ENCODE measurements around the gene HNRNPH3. TPM values are rescaled to one million over a fixed set of nuclear protein-coding genes. Genes with fewer than 3 reads are reported as not detected.

HNRNPH3 gene
- total RNA-seq, 1 donor from 2014 or later = 24.1 TPM

GRCh38 chr10:68330852-68331454 lies 911 bp upstream of the HNRNPH3 start:
- DNase-seq (ENCODE audit: low read depth, low spot score) = no peak

- peak; percentile 46 for DNase-seq (ENCODE audit: low read depth, low spot score)
Observed at GRCh38 chr10:68332259-68333057, 594 bp downstream of the HNRNPH3 start, which contains the start of gene PBLD. Gene PBLD, minus strand, starts transcription at chr10:68332928. Its CDS starts 26,084 bp downstream, at chr10:68306844.

- no peak for DNase-seq (ENCODE audit: low read depth, low spot score)
Observed at GRCh38 chr10:68333058-68333395, 1.2 kb downstream of the HNRNPH3 start.

DNA sequence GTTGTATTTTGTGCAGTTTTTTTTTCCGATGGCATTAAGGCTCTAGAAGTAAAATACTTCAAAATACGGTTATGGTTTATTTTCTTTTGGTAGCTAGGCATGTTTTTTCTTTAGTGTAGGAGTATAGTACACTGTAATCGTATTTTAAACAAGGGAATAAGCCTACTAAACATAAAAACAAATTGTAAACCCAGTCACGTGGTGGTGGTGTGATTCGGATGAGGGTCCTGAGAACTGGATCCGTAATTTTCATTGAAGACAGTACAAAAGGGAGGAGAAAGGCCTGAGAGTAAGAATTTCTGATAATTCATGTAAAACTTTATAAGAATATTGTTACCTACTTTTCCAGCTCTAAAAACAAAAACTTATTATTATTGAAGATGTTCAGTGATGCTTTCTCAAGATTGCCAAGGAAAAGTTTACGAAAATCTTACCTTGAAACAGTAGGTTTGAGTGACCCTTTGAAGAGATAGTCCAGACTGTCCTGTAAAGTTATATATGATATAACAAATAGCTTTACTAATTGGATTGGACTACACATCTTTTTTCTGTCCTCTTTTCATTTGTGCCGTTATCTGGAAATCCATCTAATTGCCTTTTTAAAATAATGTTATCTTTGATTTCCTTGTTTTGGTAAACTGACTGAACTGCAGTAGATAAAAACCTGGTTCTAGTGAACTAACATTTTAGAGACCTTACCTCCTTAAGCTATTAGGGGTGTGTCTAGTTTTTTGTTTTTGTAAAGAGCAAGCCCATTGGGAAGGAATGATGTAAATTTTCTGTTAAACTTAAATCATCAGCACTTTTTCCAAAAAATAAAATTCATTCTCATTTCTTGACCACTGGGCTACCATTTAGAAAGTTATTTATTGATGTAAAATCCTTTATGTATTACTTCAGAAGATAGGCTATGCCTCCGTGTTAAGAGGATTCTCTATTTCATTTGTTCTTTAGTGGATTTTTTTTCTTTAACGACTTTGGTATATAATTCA lies 1.9 kb downstream of the HNRNPH3 start:
- no peak for DNase-seq (ENCODE audit: low read depth, low spot score)

GRCh38 chr10:68334672-68335467 lies 3.0 kb downstream of the HNRNPH3 start:
- DNase-seq (ENCODE audit: low read depth, low spot score) = no peak

GRCh38 chr10:68336754-68337351 lies 5.0 kb downstream of the HNRNPH3 start:
- no peak for DNase-seq (ENCODE audit: low read depth, low spot score)

DNA sequence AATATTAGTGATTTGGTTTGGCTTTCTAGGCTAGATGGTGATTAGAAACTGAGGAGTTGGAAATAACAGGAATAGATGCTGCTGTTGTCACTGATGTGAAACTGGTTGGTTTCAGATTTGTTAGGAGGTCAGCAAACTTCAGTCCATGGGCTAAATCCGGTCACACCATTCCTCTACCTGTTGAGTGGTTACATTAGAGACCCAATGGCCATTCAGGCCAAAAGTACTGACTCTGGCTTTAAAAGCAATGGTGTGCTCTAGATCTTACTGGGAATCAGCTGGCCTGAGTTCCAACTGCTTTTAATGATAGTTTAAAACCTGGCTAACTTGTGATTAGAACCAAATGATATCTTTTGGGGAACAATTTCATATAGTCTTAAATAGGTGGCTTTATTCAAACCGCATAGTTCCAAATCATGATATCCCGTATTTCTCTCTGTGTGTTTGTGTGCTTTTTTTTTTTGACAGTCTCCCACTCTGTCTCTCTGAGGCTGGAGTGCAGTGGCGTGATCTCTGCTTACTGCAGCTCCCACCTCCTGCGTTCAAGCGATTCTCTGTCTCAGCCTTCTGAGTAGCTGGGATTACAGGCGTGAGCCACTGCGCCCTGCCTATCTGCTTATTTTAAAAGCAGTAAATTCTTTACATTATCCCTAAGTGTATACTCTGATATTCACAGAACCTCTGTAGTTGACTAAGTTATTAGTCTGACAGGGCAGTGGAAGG lies 8.7 kb downstream of the HNRNPH3 start:
- no peak for DNase-seq (ENCODE audit: low read depth, low spot score)

GRCh38 chr10:68342909-68343516 lies 11.1 kb downstream of the HNRNPH3 start:
- no peak for DNase-seq (ENCODE audit: low read depth, low spot score)

DNA sequence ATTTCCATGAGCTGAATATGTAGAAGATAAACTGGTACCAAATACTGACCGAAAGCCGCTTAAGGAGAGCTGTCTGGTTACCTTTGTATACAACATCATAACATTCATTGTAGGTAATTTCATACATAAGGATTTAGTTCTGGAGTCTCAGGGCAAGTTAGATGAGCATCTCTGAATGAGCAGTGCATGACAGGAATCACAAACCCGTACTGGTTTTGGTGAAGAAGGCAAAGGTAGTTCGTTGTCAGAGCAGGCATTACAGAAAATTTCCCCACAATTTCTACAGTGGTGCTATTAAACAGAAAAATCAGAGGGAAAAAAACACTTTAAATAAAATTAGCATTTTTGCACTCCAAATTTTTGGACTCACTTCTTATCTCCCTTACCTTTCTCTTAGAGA lies 13.8 kb downstream of the HNRNPH3 start:
- DNase-seq (ENCODE audit: low read depth, low spot score) = no peak

GRCh38 chr10:68346774-68347173 lies 14.9 kb downstream of the HNRNPH3 start:
- DNase-seq (ENCODE audit: low read depth, low spot score) = no peak

DNA sequence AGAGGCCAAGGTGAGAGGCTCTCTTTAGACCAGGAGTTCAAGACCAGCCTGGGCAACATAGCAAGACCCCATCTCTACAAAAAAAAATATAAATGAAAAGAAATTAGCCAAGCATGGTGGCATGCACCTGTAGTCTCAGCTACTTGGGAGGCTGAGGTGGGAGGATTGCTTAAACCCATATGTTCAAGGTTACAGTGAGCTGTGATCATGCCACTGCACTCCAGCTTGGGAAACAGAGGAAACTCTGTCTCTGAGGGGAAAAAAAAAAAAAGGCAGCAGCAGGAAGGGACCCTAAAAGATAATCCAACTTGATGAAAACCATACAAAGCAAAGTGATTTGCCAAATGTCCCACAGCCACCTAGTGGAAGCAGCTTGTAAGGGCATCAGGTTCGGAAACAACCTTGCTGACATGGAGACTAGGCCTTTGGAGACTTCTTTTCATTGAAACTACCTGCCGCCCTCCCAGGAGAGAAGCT lies 16.4 kb downstream of the HNRNPH3 start:
- no peak for DNase-seq (ENCODE audit: low read depth, low spot score)

DNA sequence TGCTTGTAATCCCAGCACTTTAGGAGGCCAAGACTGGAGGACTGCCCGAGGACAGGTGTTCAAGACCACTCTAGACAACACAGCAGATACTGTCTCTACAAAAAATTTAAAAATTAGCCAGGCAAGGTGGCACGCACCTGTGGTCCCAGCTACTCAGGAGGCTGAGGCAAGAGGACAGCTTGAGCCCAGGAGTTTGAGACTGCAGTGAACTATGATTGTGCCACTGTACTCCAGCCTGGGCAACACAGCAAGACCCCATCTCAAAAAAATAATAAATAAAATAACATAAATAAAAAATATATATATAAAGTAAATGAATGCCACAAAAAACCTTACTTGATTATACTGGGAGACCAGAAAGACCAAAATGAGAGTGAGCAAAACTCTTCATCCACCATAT lies 21.7 kb downstream of the HNRNPH3 start:
- DNase-seq (ENCODE audit: low read depth, low spot score) = no peak

DNA sequence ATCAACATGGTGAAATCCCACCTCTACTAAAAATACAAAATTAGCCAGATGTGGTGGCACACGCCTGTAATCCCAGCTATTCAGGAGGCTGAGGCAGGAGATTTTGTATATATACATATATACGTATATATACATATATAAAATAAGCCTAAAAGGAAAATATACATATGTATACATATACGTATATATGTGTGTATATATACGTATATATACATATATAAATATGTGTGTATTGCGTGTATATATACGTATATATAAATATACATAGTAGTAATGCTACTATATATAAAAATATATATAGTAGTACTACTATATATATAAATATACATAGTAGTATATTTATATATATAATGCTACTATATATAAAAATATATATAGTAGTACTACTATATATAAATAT lies 27.3 kb downstream of the HNRNPH3 start:
- DNase-seq (ENCODE audit: low read depth, low spot score) = no peak

DNA sequence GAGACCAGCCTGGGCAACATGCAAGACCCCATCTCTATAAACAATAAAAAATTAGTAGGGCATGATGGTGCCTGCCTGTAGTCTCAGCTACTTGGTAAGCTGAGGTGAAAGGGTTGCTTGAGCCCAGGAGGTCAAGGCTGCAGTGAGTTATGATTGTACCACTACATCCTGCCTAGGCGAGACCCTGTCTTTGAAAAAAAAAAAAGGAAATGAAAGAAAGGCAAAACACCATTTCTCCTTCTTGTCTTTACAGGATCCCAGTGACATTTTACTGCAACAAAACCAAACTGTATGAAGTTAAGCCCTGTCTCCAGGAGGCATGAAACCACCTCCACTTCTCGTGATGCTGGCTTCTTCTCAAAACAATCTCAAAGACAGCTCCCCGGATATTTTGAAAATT lies 30.7 kb downstream of the HNRNPH3 start:
- DNase-seq (ENCODE audit: low read depth, low spot score) = no peak

DNA sequence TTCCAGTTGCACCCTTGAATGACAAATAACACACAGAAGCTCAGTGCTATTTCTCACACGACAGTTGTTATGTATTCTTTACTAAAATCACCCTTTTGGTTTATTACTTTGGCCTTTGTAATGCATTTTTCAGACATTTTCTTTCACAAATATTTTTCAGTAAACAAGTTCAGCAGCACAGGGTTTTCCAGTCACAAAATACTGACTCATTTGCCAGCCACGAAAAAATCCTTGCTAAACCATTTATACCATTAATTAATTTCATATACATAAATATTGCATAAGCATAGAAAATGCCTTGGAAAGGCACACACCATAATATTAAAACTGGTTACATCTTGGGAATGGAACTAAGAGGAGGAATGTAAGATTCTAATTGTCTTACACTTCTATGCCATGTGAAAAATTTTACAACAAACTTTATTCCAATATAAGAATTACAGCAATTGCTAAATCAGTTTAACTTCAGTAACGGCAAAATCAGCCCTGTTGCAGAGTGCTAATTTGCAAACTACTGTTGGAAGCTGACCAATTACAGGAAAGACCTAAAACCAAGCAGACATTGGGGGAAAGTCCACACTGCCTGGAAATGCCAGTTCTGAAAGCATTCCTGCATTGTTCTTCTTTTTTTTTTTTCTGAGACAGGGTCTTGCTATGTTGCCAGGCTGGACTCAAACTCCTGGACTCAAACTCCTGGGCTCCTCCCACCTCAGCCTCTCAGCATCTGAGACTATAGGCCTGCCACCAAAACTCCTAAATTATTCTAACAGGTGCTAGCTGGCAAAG lies 32.4 kb downstream of the HNRNPH3 start:
- no peak for DNase-seq (ENCODE audit: low read depth, low spot score)

GRCh38 chr10:68365611-68366010 lies 33.7 kb downstream of the HNRNPH3 start:
- DNase-seq (ENCODE audit: low read depth, low spot score) = no peak

DNA sequence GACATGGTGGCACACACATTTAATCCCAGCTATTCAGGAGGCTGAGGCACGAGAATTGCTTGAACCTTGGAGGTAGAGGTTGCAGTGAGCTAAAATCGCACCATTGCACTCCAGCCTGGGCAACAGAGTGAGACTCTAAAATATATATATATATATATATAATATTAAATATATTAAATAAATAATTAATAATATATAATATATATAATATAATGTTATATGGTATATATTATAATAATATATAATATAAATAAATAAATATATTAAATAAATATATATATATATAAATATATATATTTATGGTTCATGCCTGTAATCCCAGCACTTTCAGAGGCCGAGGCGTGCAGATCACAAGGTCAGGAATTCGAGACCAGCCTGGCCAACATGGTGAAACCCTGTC lies 34.7 kb downstream of the HNRNPH3 start:
- no peak for DNase-seq (ENCODE audit: low read depth, low spot score)

DNA sequence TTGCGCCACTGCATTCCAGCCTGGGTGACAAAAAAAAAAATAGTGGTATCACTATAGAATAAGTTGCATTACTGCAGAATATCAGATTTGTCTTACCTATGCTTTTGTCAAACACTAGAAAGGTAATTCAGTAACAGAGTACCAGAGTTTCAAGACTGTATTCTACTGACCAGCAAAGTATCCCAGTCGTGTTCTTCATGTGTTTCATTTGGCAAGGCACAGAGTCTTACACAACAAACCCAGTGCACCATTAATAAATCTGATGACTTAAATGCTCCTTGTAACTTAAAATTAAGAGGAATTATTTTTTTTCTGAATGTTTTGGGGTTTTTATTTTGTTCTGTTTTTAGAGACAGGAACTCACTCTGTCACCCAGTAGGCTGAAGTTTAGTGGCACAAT lies 35.3 kb downstream of the HNRNPH3 start:
- DNase-seq (ENCODE audit: low read depth, low spot score) = no peak

- DNase-seq (ENCODE audit: low read depth, low spot score) = no peak
Observed at GRCh38 chr10:68371604-68372003, 39.7 kb downstream of the HNRNPH3 start.

Data from pulmonary artery endothelial cell (primary cell).